ENCODE results near the gene KCNJ16.

The KCNJ16 gene

GRCh38 chr17:70127221-70127873, 52.3 kb downstream of the KCNJ16 start:
- no peak for TF ChIP-seq CTCF (conservative IDR thresholded peaks at IDR 0.05)
- H3K27ac ChIP-seq, result peak overlapping the region; percentile 22; the same call in 1 of the 2 replicates

DNA sequence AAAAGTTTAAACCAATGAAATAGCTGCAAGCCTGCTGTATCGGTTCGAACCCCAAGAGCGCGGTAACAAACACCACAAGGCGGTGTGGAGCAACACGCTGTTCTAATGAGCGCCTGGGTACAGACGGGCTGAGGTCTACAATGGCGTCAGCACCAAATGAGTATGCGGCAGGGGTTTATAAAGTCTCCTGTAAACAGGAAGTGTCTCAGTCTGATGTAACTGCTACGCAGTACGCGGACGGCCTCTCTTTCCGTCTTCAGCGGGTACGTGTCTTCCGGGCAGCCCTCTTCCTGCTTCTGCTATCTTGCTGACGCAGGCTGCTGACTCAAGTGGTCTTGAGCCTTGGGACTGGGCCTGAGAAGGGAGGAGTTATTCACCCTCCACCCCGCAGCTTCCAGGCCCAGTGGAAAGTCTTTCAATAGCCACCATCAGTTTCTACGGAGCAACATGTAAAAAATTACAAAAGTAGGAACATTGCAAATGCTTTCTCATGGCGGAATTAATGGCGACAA, 53.8 kb downstream of the KCNJ16 start:
- H3K27ac ChIP-seq, result no peak overlapping the region
- no peak for TF ChIP-seq CTCF (conservative IDR thresholded peaks at IDR 0.05)

DNA sequence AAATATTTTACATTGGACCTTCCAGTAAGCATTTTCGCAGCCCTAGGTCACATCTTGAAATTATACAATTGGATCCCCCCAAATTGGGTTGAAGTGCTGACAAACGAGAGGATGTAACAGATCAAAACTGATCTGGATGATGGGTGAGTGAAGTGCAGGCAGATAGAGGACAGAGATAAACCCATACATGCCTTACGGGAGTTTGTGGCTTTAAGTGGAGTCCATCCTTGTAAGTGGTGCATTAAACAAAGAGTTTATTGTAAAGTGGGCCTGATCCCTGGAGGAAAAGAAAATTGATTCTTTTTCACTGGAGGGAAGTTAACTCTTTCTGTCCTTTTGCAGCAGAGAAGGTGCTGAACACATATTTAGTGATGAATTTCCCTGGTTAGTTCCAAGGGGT, 55.3 kb downstream of the KCNJ16 start:
- H3K27ac ChIP-seq, result no peak overlapping the region
- no peak for TF ChIP-seq CTCF (conservative IDR thresholded peaks at IDR 0.05)

- no peak overlapping the region for H3K27ac ChIP-seq
- no peak for TF ChIP-seq CTCF (conservative IDR thresholded peaks at IDR 0.05)
Observed at GRCh38 chr17:70132505-70132904, 57.5 kb downstream of the KCNJ16 start.

DNA sequence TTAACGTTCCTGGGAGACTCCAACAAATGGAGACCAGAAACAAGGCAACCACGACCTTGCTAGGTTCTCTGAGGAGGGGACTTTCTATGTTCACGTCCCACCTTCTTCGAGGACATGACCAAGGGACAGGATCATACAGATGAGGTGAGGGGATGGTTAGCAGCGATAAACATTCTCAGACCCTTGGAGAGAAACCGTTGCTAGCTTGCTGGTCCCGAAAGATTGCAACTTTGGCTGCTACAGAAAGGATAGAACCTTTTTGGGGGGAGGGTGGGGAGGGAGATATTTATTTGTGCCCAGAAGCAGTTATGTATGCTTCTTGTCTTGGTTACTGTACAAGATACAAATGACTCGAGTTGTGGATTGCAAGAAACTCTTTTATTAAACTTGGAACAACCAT, 59.0 kb downstream of the KCNJ16 start:
- H3K27ac ChIP-seq, result peak overlapping the region; percentile 63
- no peak for TF ChIP-seq CTCF (conservative IDR thresholded peaks at IDR 0.05)

- H3K27ac ChIP-seq, result peak overlapping the region; percentile 63
- TF ChIP-seq CTCF (conservative IDR thresholded peaks at IDR 0.05), result no peak
Observed at GRCh38 chr17:70134777-70135176, 59.8 kb downstream of the KCNJ16 start.

- peak overlapping the region; percentile 63 for H3K27ac ChIP-seq
- no peak for TF ChIP-seq CTCF (conservative IDR thresholded peaks at IDR 0.05)
Observed at GRCh38 chr17:70136131-70136530, 61.1 kb downstream of the KCNJ16 start.

All from VCaP (cell line).